Superior temporal gyrus (tissue), 1 donor: ENCODE data around the gene CD99.
"Not testable (repeated sequence)": the region's sequence is repeated elsewhere in the genome, so short reads cannot be mapped to it uniquely, and the experiment has no call there.

Source experiments
- DNase-seq: peaks from one replicate; pipeline ENCODE4 v3.0.0-alpha.2; 2016; ENCODE audit errors: extremely low spot score

CD99 gene

DNA sequence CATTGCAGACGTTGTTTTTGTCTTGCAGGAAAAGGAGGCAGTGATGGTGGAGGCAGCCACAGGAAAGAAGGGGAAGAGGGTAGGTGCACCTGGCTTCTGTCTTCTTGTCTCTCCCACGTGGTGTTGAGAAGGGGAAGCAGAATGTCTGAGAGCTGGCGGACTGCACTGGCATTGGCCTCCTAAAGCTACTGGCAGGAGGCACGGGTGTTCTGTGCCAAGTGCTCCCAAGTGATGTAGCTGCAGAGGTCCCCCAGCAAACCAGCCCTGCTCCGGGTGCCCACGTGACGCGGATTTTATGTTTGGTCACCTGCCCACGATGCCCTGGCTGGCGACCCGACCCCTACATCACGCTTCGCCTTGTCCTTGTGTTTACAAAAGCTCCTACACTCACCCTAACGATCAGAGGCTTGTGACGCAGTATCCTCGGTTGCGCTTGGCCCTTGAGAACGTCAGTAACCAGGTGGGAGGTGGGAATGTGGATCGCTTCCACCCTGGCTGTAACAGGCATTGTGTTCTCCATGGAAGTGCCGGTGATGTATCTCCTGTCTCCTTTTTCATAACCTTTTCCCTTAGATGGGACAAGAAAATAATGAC is 32.3 kb downstream of the CD99 start:
- DNase-seq = no peak

DNA sequence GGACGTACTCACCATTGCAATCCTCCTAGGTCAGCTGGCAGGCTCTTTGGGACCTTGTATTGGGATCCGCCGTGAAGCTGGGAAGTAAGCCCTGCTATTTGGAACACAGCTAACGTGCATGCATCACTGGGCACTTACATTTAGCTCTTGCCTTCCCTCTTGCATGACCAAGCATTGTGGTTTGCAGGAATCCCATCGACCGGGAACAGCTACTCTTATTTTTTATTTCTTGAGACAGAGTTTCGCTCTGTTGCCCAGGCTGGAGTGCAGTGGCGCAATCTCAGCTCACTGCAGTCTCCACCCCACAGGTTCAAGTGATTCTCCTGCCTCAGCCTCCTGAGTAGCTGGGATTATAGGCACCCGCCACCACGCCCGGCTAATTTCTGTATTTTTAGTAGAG is 36.2 kb downstream of the CD99 start:
- DNase-seq = not testable (repeated sequence)

DNA sequence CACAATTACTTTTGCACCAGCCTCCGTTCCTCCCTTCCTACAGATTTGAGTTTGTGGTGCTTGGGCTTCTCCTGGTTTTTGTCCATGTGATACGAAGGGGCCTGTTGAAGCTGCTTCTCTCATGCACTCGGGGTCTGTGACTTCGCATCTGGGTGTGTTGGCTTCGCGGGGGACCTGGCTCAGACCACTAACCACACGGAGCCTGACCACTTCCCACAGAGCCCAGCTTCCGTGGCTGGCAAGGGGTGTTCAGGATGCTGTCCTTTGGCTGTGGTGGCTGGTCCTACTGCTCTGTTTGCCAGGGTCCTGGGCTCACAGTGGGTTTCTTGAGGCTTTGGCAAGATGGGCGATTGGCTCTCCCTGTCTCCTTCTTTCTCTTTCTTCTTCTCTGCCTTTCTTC is 41.0 kb downstream of the CD99 start:
- DNase-seq = no peak

DNA sequence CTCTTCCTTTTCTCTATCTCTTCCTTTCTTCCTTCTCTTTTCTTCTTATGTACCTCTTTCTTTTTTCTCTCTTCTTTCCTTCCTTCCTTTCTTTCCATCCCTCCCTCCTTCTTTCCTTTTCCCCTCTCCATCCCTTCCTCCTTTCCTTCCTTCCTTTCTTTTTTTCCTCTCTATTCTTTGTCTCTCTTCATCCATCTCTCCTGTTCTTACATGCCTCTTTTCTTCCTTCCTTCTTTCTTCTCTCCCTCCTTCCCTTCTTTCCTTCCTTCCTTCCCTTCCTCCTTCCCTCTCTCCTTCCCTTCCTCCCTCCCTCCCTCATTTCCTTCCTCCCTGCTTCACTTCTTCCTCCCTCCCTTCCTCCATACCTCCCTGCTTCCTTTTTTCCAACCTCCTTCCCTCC is 41.6 kb downstream of the CD99 start:
- DNase-seq = no peak

DNA sequence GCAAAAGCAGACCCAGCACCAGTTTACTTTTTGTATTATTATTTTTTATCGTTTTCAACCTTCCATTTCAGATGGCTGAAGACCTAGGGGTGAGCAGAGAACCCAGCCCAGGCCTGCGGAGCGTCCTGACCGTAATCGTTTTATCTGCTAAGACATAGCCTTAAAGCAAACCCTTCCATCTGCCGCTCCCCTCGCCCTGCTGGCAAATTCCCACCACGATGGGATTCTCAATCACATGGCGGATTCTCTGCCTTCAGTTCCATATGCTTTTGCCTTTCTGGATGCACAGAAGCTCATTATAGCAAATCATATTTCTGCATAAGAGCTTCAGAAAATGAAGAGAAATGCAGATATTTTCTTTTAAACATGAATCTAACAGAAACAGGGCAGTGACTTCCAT is 42.2 kb downstream of the CD99 start:
- DNase-seq = no peak

DNA sequence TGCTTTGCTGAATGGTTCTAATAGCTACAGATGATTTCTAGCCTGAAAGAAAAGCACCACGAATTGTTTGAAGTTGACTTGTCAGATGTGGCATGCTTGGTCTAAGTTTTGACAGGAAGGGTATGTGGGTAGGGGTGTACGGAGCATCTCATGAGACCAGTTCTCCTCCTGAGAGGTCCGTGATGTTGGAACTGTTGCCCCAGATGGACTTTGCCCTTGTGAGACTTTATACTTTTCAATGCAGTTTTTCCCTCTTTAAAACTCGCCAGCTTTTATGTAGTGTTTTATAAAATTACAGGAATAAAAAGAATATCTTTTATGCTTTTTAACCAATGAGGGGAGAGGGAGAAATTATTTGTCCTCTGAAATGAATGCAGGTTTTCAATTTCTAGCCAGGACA is 44.2 kb downstream of the CD99 start:
- no peak for DNase-seq

DNA sequence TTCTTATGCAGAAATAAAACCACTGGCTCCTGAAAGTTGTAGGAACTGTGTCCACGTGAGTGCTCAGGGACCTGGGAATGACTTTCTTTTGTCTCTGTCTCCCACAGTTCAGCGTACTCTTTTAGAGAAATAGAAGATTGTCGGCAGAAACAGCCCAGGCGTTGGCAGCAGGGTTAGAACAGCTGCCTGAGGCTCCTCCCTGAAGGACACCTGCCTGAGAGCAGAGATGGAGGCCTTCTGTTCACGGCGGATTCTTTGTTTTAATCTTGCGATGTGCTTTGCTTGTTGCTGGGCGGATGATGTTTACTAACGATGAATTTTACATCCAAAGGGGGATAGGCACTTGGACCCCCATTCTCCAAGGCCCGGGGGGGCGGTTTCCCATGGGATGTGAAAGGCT is 49.6 kb downstream of the CD99 start:
- no peak for DNase-seq

DNA sequence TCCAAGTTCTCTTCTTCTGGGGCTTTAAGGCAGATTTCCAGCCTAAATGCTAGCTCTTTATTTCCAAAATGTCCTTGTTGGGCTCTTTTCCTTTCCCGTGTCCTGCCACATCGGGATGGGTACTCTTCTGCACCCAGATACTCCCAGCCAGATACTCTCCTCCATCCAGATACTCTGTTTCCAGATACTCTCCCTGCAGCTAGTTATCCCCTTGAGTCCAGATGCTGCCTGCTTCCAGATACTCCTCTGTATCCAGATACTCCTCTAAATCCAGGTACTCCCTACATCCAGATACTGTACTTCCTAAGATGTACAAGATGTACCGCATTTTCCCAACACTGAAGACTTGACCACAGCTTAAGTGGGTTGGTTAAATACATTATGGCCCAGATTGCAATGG is 50.3 kb downstream of the CD99 start:
- no peak for DNase-seq

DNA sequence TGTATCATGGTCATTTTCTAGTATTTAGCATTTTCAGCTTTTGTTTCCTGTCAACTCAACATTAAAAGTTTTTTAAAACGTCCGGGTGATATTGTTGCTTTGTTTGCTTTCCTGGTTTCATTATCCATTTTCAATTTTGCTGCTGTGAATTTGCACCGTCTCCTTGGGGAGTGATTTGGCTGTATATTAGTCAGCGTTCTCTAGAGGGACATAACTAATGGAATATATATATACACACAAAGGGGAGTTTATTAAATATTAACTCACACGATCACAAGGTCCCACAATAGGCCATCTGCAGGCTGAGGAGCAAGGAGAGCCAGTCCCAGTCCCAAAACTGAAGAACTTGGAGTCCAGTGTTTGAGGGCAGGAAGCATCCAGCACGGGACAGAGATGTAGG is 55.2 kb downstream of the CD99 start:
- not testable (repeated sequence) for DNase-seq

DNA sequence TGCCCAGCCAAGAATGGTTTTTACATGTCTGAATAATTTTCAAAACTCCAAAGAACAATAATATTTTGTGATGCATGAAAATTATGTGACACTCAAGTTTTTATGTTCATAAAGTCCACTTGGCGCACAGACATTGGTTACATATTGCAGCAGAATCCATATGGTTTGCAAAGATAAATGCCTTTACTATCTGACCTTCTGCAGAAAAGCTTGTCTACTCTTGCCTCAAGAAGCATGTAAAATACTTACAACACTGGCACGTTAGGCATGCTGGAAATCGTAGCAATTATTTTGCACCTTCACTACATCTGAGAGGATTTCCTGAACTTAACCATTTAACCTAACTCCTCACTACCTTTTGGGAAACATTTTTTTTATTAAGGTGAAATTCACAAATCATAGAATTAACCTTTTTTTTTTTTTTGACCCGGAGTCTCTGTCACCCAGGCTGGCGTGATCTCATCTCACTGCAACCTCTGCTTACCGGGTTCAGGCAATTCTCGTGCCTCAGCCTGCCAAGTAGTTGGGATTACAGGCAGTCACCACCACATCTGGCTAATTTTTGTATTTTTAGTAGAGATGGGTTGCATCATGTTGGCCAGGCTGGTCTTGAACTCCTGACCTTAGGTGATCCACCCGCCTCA is 57.2 kb downstream of the CD99 start:
- no peak for DNase-seq

DNA sequence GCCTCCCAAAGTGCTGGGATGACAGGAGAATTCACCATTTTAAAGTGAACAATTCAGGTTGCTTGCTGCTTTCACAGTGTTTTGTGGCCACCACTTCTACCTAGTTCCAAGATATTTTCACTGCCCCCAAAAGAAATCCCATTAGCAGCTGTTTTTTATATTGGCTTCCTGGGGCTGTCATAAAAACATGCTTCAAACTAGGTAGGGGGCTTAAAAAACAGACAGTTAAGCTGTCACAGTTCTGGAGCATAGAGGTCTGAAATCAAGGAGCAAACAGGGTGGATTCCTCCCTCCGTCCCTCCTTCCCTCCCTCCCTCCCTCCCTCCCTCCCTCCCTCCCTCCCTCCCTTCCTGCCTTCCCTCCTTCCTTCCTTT is 57.7 kb downstream of the CD99 start:
- DNase-seq = no peak

DNA sequence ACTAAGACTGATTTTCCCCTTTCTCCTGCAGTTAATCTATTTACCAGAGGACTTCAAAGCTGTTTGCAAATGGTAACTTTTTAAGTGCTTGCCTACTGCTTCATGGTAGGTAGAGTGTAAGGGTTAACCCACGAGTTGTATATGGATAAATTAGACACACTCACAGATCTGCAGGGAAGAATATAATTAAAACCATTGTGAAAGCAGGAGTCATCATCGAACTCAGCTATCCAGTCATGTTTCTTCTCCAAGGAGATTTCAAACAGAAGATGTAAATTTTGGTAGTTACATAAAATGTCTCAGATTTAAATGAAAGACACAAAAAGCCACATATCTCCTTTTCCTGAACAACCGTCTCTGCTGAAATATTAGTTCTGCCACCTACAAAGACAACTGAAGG is 60.2 kb downstream of the CD99 start:
- DNase-seq = no peak

DNA sequence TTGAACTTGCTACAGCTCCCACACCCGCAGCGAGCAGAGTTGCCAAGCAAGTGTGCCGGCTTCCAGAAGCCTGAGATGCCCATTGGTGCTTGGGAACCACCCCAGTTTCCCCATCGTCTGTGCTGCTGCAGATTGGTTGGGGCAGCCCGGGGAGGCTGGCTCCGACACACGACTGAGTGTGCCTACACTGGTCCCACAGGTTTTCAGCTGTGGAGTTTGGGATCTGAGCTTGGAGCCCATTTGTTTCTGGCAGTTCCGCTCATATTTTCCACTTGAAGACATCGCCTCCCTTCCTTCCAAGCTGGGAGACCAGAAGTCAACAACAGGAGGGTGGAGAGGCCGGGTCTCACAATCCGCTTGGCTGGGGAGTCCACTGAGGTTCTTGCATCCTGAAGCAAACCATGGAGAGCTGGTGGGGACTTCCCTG is 60.8 kb downstream of the CD99 start, which contains the start of gene XG:
TSS of gene XG (plus strand) at position 167 of the 427 bp plus-strand sequence. CDS start at position 402, 235 bp downstream.
- not testable (repeated sequence) for DNase-seq

DNA sequence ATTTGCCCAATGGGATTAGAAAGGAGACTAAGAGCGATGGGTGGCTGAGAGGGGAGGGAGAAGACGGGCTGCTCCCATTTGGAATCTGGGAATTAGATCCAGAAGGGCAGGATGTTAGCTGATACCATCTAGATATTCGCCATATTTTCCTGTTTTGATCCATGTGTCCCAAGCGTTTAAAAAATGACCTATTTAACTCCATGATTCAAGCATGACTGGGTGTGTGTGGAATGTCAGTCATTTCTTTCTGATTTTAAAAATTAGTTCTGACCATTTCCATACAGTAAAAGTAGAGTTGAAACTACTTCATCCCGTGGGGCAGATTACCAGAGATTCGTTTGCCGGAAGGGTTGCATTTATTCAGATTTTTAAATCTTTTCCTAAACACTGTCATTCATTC is 61.3 kb downstream of the CD99 start:
- DNase-seq = not testable (repeated sequence)

DNA sequence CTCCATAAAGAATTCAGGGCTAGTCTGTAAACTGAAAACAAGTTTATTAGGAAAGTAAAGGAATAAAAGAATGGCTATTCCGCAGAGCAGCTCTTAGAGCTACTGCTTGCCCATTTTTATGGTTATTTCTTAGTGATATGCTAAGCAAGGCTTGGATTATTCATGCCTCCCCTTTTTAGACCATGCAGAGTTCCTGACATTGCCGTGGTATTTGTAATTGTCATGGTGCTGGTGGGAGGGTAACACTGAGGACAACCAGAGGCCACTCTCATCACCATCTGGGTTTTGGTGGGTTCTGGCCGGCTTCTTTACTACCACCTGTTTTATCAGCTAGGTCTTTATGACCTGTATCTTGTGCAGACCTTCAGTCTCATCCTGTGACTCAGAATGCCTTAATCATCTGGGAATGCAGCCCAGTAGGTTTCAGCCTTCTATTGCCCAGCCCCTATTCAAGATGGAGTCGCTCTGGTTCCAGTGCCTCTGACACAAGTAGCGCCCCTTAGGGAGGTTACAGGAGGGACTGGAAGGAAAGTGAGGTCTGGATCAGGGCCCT is 64.1 kb downstream of the CD99 start:
- DNase-seq = not testable (repeated sequence)

DNA sequence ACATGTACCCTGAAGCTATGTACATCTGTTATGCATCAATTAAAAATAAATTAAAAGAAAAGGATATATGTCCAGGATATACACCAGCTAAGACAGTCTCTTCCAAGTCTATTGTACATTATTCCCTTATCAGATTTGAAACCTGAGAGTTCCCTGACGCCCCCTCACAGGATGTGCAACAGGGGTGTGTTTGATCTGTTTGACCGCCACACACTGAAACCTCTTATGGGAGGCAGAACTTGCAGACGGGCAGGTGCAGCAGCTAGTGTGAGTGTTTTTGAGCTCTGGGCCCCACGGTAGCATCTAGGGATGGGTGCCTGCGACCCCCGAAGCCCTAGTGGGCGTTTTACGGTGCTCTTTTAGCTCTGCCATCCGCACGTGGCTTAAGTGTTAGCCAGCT is 65.5 kb downstream of the CD99 start:
- no peak for DNase-seq

DNA sequence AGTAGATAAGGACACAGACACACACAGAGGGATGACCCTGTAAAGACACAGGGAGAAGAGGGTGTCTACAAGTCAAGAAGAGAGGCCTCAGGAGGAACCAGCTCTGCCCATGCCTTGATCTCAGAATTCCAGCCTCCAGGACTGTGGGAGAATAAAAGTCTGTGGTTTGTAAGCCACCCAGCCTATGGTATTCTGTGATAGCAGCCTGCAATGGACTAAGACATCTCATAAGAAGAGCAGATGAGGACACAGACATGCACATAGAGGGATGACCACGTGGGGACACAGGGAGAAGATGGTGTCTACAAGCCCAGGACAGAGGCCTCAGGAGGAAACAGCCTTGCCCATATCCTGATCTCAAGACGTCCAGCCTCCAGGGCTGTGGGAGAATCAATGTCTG is 70.2 kb downstream of the CD99 start:
- DNase-seq = no peak

DNA sequence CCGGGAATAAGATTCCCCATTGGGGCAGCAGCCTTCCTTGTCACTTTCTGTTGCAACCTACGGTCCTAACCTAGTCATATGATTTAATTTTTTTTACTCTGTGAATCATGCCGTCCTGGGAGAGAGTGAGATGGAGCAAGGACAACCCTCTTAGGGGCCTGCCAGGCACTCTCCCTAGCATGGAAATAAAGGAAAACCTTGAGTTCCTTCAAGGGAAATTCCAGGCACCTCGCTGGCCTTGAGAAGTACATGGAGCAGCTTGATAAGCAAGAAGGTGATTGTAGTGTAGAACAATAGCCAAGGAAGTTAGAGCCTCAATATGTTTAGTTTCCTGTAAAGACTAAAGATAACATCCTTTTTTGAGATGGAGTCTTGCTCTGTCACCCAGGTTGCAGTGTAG is 71.6 kb downstream of the CD99 start:
- DNase-seq = not testable (repeated sequence)

DNA sequence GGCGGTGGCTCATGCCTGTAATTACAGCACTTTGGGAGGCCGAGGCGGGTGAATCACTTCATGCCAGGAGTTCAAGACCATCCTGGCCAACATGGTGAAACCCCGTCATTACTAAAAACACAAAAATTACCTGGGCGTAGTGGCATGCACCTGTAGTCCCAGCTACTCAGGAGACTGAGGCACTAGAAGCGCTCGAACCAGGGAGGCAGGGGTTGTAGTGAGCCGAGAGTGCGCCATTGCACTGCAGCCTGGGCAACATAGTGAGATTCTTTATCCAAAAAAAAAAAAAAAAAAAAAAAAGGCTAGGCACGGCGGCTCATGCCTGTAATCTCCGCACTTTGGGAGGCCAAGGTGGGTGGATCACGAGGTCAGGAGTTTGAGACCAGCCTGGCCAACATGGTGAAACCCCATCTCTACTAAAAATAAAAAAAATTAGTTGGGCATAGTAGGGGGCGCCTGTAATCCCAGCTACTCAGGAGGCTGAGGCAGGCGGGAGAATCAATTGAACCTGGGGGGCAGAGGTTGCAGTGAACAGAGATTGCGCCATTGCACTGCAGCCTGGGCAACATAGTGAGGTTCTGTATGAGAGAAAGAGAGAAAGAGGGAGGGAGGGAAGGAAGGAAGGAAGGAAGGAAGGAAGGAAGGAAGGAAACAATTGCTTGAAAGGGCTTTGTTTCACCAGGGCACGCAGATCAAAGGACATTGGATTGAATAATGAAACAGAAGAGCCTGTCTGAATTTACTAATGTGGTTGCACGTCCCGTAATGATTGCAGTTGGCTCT is 73.9 kb downstream of the CD99 start:
- DNase-seq = not testable (repeated sequence)

DNA sequence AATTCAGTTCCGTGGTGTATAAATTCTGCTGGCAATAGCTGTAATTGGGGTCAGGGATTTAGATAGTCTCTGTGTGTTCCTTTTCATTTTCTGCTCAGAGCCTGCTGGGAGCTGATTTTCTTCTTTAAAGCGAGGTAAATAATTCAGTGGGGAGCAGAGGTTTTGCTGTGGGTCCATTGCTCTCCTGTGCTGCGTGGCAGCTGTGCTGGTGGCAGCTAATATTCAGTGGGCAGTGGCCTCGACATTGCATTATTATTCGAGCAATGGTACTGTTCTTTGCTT is 74.4 kb downstream of the CD99 start:
- no peak for DNase-seq

DNA sequence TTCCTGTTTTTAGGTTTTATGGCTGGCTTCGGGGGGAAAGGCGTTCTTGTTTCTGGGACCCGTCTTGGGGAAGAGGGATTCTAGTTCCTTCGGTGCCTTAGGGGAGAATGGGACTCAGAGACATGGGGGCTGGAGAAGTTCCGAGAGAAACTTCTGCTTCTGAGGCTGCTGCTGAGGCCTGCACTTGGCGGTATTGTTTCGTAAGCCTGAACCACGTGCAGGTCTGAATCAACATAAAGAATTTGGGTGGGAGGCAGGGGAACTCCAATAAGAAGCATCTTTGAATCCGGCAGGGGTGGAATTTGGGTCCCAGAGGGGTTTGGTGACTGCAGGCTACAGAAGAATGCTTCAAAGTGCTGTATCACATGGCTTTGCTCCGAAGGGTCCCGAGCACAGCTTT is 75.8 kb downstream of the CD99 start:
- DNase-seq = no peak

DNA sequence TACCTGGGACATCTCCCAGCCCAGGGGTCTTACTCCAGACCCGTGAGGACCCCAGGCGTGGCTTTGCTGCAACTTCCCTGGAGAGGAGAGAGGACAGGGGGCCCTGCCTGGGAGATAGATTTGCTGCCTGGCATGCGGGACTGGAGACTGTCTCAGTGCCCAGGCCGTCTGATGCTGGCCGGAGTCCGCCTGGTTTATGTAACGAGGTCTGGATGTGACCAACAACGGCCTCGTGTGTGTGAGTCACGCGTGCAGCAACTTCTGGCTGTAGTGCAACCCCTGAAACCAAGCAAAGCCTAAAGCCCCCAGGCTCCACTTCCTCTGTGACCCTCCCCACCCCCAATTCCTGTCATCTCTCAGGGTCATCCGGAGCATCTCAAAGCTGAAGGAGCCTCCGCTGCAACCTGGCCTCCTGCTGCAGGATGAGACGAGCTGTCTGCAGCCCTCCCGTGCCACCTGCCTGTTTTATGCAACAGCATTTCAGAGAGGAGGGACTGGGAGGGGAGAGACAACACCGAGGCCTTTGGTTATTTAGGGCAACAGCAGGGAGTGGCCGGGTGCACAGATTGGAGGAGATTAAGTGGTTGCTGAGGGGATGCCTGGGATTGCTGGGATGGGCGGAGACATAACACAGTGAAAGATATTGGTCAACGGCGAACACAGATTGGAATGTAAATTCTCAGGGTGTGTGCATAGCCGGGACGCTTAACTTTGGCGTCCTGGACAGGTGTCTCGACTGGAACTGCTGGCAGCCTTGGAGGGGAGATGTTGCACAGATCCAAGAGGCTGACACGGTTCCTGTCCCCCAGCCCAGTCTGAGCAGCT is 76.7 kb downstream of the CD99 start:
- DNase-seq = no peak
